ENCODE data around the gene RDH14. TPM values are rescaled to one million over a fixed set of nuclear protein-coding genes. Genes with fewer than 3 reads are reported as not detected.

The RDH14 gene
- total RNA-seq: 10 to 100 TPM; 13.3 to 17.4 TPM
- 10 to 100 TPM; 13.7 to 23.9 TPM for polyA plus RNA-seq

DNA sequence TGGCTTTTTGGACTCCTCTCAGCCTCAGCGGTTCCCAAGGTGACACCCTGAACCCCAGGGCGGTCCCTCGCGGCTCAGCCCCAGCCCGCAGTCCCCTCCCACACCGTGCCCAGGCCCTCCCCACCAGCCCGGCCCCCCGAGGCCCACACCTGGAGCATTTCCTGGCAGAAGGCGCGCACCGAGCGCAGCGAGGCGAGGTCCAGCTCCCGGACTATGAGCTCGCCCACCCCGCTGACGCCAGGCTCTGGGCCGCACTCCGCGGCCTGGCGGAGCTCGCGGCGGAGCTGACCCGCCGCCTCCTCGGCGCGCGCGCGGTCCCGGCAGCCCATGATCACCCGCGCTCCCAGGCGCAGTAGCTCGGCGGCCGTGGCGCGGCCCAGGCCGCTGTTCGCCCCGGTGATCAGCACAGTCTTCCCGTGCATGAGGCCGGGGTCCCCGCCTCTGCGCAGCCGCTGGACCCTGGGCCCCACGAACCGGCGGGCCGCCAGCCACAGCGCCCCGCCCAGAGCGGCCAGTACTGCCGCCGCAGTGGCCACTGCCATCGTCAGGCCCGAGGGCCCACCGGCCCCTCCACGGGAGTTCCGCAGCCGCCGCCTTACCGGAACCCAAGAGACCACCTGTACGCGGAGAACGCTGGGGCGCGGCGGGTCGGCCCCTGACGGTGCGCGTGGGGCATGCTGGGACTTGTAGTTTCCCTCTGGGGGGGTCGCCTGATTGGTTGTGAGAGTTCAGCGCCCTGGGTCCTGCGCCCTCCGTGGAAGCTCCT is at the start of gene RDH14:
Gene RDH14 (minus strand): TSS at position 623 of the 766 bp plus-strand sequence. CDS start 81 bp downstream, at position 542.
- TF ChIP-seq REST (IDR thresholded peaks at IDR 0.05): peak; percentile 4
- TF ChIP-seq RAD21 (IDR thresholded peaks at IDR 0.05): peak in 1 of 2 donors; percentile 56
- TF ChIP-seq HNF4G (IDR thresholded peaks at IDR 0.05): no peak
- peak; percentile 66 to 81 for TF ChIP-seq HNF4A (conservative IDR thresholded peaks at IDR 0.05)
- TF ChIP-seq NR2F2 (IDR thresholded peaks at IDR 0.05): no peak
- no peak for TF ChIP-seq EGR1 (IDR thresholded peaks at IDR 0.05; ENCODE audit: low read depth in 2 of 2)
- no peak for TF ChIP-seq FOXA1 (IDR thresholded peaks at IDR 0.05)
- TF ChIP-seq RXRA (IDR thresholded peaks at IDR 0.05): peak; percentile 68 to 72
- no peak for TF ChIP-seq FOXA2 (IDR thresholded peaks at IDR 0.05)
- TF ChIP-seq, protein P1, sequence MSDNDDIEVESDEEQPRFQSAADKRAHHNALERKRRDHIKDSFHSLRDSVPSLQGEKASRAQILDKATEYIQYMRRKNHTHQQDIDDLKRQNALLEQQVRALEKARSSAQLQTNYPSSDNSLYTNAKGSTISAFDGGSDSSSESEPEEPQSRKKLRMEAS (IDR thresholded peaks at IDR 0.05): no peak
- TF ChIP-seq SP1 (IDR thresholded peaks at IDR 0.05): peak; percentile 60
- TF ChIP-seq, protein P2, sequence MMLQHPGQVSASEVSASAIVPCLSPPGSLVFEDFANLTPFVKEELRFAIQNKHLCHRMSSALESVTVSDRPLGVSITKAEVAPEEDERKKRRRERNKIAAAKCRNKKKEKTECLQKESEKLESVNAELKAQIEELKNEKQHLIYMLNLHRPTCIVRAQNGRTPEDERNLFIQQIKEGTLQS (IDR thresholded peaks at IDR 0.05): no peak
- TF ChIP-seq CTCF (IDR thresholded peaks at IDR 0.05; ENCODE audit: low read depth, low read length, missing input control): no peak
- no peak for TF ChIP-seq YY1 (IDR thresholded peaks at IDR 0.05)
- peak in 1 of 2 donors; percentile 8 for TF ChIP-seq GABPA (IDR thresholded peaks at IDR 0.05 in 1 of 2, conservative IDR thresholded peaks at IDR 0.05 in 1 of 2)
- Histone ChIP-seq H3K9me3 (ENCODE audit: control insufficient read depth in 4 of 4, low read length in 3 of 4) (no peaks in the 10 kb centered on the region), H3K4me1 (ENCODE audit: control insufficient read depth in 4 of 4, insufficient read depth in 4 of 4, low read length in 3 of 4) (peaks cover 4 to 25% (median 10%) of the 10 kb centered on the region in 4 donors), H3K27me3 (ENCODE audit: control insufficient read depth in 4 of 4, insufficient read depth in 4 of 4, low read length in 3 of 4) (no peaks in the 10 kb centered on the region), H3K4me3 (ENCODE audit: low read depth in 1 of 3, low read length in 3 of 3) (peak within 1 kb of the TSS; percentile 91 to 94 (median 93)), H3K9ac (ENCODE audit: low read depth in 1 of 2, low read length in 2 of 2) (peak within 1 kb of the TSS; percentile 89 to 94), H3K36me3 (ENCODE audit: control insufficient read depth in 4 of 4, insufficient read depth in 3 of 4, low read depth in 1 of 4, low read length in 3 of 4) (peaks cover 0 to 16% (median 4%) of the 10 kb centered on the region in 4 donors), H3K27ac (ENCODE audit: low read depth in 1 of 2, low read length in 2 of 2) (peak within 1 kb of the TSS; percentile 98 to 99)
- under 1% methylated on average over 81 of the region's 81 CpGs for WGBS
- peak; percentile 92 for DNase-seq (ENCODE audit: low spot score)

DNA sequence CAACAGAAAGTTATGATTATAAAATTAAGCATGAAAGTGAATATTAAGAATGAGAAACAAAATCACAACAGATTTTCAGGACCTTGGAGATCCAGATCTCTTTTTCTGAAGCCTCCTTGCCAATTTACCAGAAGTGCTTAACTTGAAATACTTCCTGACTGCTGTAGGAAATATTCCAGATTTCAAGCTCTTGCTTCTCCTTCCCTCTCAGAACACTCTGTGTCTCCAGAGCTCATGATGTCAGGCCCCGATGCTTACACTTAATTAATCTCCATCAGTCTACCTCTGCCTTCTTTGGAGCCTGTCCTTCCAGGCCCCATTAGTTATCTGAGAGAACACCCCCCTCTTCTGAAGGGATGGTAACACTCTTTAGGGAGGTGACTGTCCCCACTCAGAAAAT is 49.6 kb upstream of the RDH14 start:
- no peak for TF ChIP-seq NR2F2 (IDR thresholded peaks at IDR 0.05)
- TF ChIP-seq RAD21 (IDR thresholded peaks at IDR 0.05): no peak
- no peak for TF ChIP-seq GABPA (IDR thresholded peaks at IDR 0.05 in 1 of 2, conservative IDR thresholded peaks at IDR 0.05 in 1 of 2)
- no peak for TF ChIP-seq TAF1 (conservative IDR thresholded peaks at IDR 0.05)
- TF ChIP-seq FOXA1 (IDR thresholded peaks at IDR 0.05): no peak
- no peak for TF ChIP-seq SP1 (IDR thresholded peaks at IDR 0.05)
- TF ChIP-seq REST (IDR thresholded peaks at IDR 0.05): no peak
- TF ChIP-seq RXRA (IDR thresholded peaks at IDR 0.05): no peak
- TF ChIP-seq, protein P2 (IDR thresholded peaks at IDR 0.05): no peak
- TF ChIP-seq YY1 (IDR thresholded peaks at IDR 0.05): no peak
- no peak for TF ChIP-seq HNF4A (conservative IDR thresholded peaks at IDR 0.05)
- no peak for TF ChIP-seq HNF4G (IDR thresholded peaks at IDR 0.05)
- no peak for TF ChIP-seq JUND (IDR thresholded peaks at IDR 0.05)
- TF ChIP-seq, protein P3, sequence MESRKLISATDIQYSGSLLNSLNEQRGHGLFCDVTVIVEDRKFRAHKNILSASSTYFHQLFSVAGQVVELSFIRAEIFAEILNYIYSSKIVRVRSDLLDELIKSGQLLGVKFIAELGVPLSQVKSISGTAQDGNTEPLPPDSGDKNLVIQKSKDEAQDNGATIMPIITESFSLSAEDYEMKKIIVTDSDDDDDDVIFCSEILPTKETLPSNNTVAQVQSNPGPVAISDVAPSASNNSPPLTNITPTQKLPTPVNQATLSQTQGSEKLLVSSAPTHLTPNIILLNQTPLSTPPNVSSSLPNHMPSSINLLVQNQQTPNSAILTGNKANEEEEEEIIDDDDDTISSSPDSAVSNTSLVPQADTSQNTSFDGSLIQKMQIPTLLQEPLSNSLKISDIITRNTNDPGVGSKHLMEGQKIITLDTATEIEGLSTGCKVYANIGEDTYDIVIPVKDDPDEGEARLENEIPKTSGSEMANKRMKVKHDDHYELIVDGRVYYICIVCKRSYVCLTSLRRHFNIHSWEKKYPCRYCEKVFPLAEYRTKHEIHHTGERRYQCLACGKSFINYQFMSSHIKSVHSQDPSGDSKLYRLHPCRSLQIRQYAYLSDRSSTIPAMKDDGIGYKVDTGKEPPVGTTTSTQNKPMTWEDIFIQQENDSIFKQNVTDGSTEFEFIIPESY (IDR thresholded peaks at IDR 0.05): no peak
- Histone ChIP-seq H3K27me3 (ENCODE audit: control insufficient read depth in 4 of 4, insufficient read depth in 4 of 4, low read length in 3 of 4) (no peaks in the 10 kb centered on the region), H3K4me3 (ENCODE audit: low read depth in 1 of 3, low read length in 3 of 3) (no peak overlapping the region), H3K27ac (ENCODE audit: low read depth in 1 of 2, low read length in 2 of 2) (no peak overlapping the region), H3K36me3 (ENCODE audit: control insufficient read depth in 4 of 4, insufficient read depth in 3 of 4, low read depth in 1 of 4, low read length in 3 of 4) (peaks cover 0 to 2% (median 0%) of the 10 kb centered on the region in 4 donors), H3K9me3 (ENCODE audit: control insufficient read depth in 4 of 4, low read length in 3 of 4) (no peaks in the 10 kb centered on the region), H3K9ac (ENCODE audit: low read depth in 1 of 2, low read length in 2 of 2) (no peak overlapping the region), H3K4me1 (ENCODE audit: control insufficient read depth in 4 of 4, insufficient read depth in 4 of 4, low read length in 3 of 4) (peaks cover 0 to 15% (median 2%) of the 10 kb centered on the region in 4 donors)
- no peak for DNase-seq (ENCODE audit: low spot score)
- 93% methylated on average over 1 of the region's 1 CpG for WGBS
